ENCODE results near the gene GANC. TPM values are rescaled to one million over a fixed set of nuclear protein-coding genes. Genes with fewer than 3 reads are reported as not detected.
A peak's percentile ranks its signal among the peaks of the same experiment; 100 is the strongest.

GANC gene
- total RNA-seq, 6 experiments from 2014 or later, result 11.4 to 37.6 (median 18.4) TPM

DNA sequence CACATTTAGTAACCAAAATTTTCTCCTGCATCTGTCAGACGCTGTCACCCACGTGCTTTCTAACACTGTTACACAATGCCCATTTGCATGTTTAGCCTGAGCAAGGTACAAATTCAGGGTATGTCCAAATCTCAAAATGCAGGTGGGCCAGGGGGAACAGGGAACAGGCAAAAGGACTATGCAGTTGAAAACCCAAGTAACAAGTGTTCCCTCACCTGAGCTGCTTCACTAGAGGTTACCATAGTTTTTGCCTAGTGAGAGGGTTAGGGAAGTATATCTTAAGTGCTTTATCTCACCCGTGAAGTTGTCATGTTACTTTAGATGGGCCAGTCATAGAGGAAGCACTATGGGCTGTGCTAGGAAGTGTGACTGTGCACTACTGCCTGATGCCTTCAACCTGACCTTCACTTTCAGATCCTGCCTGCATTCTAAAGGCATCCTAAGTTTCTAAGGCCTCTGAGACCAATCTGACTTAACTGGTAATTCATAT lies 6.3 kb downstream of the GANC start:
- TF ChIP-seq, protein P1, sequence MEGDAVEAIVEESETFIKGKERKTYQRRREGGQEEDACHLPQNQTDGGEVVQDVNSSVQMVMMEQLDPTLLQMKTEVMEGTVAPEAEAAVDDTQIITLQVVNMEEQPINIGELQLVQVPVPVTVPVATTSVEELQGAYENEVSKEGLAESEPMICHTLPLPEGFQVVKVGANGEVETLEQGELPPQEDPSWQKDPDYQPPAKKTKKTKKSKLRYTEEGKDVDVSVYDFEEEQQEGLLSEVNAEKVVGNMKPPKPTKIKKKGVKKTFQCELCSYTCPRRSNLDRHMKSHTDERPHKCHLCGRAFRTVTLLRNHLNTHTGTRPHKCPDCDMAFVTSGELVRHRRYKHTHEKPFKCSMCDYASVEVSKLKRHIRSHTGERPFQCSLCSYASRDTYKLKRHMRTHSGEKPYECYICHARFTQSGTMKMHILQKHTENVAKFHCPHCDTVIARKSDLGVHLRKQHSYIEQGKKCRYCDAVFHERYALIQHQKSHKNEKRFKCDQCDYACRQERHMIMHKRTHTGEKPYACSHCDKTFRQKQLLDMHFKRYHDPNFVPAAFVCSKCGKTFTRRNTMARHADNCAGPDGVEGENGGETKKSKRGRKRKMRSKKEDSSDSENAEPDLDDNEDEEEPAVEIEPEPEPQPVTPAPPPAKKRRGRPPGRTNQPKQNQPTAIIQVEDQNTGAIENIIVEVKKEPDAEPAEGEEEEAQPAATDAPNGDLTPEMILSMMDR (IDR thresholded peaks at IDR 0.05), result no peak
- no peak for TF ChIP-seq POLR2A (IDR thresholded peaks at IDR 0.05)
- WGBS (ENCODE audit: insufficient coverage, low coverage, low lambda C conversion rate, missing lambda C conversion rate), result 3% methylated on average over 2 of the region's 3 CpGs
- no peak for DNase-seq
- Histone ChIP-seq H3K36me3 (peaks cover 0 to 10% (median 0%) of the 10 kb centered on the region in 4 donors), H3K4me3 (no peak overlapping the region), H3K27ac (no peak overlapping the region), H3K9me3 (no peaks in the 10 kb centered on the region), H3K27me3 (no peaks in the 10 kb centered on the region), H3K4me1 (peaks cover 0 to 35% (median 14%) of the 10 kb centered on the region in 4 donors)
- peak; percentile 6 to 26 (median 8) for ATAC-seq
- intact Hi-C loops (cut with DNase I), result no loop called here

GRCh38 chr15:42282344-42282743 lies 9.3 kb downstream of the GANC start:
- peaks cover 0 to 10% (median 0%) of the 10 kb centered on the region in 4 donors for H3K36me3 ChIP-seq
- DNase-seq (no peak), ATAC-seq (no peak)
- H3K4me1 ChIP-seq, result peaks cover 0 to 53% (median 12%) of the 10 kb centered on the region in 4 donors
- no peak overlapping the region for H3K4me3 ChIP-seq
- intact Hi-C loops (cut with DNase I), result no loop called here
- TF ChIP-seq, protein P1 (IDR thresholded peaks at IDR 0.05), result no peak
- H3K27me3 ChIP-seq, result no peaks in the 10 kb centered on the region
- H3K9me3 ChIP-seq, result no peaks in the 10 kb centered on the region
- peak overlapping the region; percentile 24 to 81 (median 47) for H3K27ac ChIP-seq

GRCh38 chr15:42282926-42283325 lies 9.9 kb downstream of the GANC start:
- H3K4me1 ChIP-seq, result peaks cover 0 to 58% (median 12%) of the 10 kb centered on the region in 4 donors
- intact Hi-C loops (cut with DNase I), result no loop called here
- H3K27me3 ChIP-seq, result no peaks in the 10 kb centered on the region
- WGBS (ENCODE audit: insufficient coverage, low coverage, low lambda C conversion rate, missing lambda C conversion rate), result 32% methylated on average over 5 of the region's 5 CpGs
- H3K9me3 ChIP-seq, result no peaks in the 10 kb centered on the region
- H3K4me3 ChIP-seq, result no peak overlapping the region
- DNase-seq (no peak), ATAC-seq (peak; percentile 39 to 83 (median 65))
- H3K36me3 ChIP-seq, result peaks cover 0 to 10% (median 0%) of the 10 kb centered on the region in 4 donors
- H3K27ac ChIP-seq, result peak overlapping the region; percentile 24 to 81 (median 47)
- no peak for TF ChIP-seq POLR2A (IDR thresholded peaks at IDR 0.05)
- TF ChIP-seq, protein P1 (IDR thresholded peaks at IDR 0.05), result no peak

- Histone ChIP-seq H3K27ac (peak overlapping the region in 2 of 3 donors; percentile 47 to 81), H3K4me1 (peaks cover 0 to 58% (median 10%) of the 10 kb centered on the region in 4 donors), H3K4me3 (no peak overlapping the region), H3K27me3 (no peaks in the 10 kb centered on the region), H3K9me3 (no peaks in the 10 kb centered on the region), H3K36me3 (peaks cover 0 to 10% (median 0%) of the 10 kb centered on the region in 4 donors)
- WGBS (ENCODE audit: insufficient coverage, low coverage, low lambda C conversion rate, missing lambda C conversion rate), result 42% methylated on average over 3 of the region's 3 CpGs
- ATAC-seq, result peak; percentile 11 to 58 (median 47)
- TF ChIP-seq, protein P1 (IDR thresholded peaks at IDR 0.05), result no peak
- no peak for TF ChIP-seq POLR2A (IDR thresholded peaks at IDR 0.05)
- DNase-seq, result peak in 2 of 3 donors; percentile 56 to 77
- intact Hi-C loops (cut with DNase I), result no loop called here
Measured at GRCh38 chr15:42283671-42284070, 10.7 kb downstream of the GANC start.

GRCh38 chr15:42284551-42284950 lies 11.6 kb downstream of the GANC start:
- ATAC-seq (no peak), DNase-seq (no peak)
- Histone ChIP-seq H3K27ac (peak overlapping the region in 2 of 3 donors; percentile 47 to 81), H3K27me3 (no peaks in the 10 kb centered on the region), H3K4me3 (no peak overlapping the region), H3K9me3 (no peaks in the 10 kb centered on the region), H3K4me1 (peaks cover 0 to 58% (median 9%) of the 10 kb centered on the region in 4 donors), H3K36me3 (peaks cover 0 to 4% (median 0%) of the 10 kb centered on the region in 4 donors)
- TF ChIP-seq, protein P1 (IDR thresholded peaks at IDR 0.05), result no peak
- TF ChIP-seq POLR2A (IDR thresholded peaks at IDR 0.05), result no peak
- intact Hi-C loops (cut with DNase I), result no loop called here
